OCI-LY7 (cell line): ENCODE results near the gene TNS2. TPM values are rescaled to one million over a fixed set of nuclear protein-coding genes. Genes with fewer than 3 reads are reported as not detected.
"Not testable (repeated sequence)": the region's sequence is repeated elsewhere in the genome, so short reads cannot be mapped to it uniquely, and the experiment has no call there.

Source experiments
- BruUV-seq: library from RNA; stranded (reverse); fragments of 400-500 nt; replicated peaks from 2 replicates; lab custom pipeline; 2021; lab: Mats Ljungman, UMichigan
- CTCF ChIA-PET: fragments of 300-600 bp; sonication (Branson Sonifier 250); formaldehyde crosslinking; loops from one replicate; lab custom pipeline; 2022; ENCODE audit warnings: antibody characterized with exemption; ENCODE audit not compliant: unreplicated experiment; lab: Charles Lee
- POLR2A ChIA-PET: fragments of 300-600 bp; sonication (Branson Sonifier 250); formaldehyde crosslinking; loops from one replicate; lab custom pipeline; 2022; ENCODE audit warnings: antibody characterized with exemption; lab: Charles Lee
- DNase-seq: peaks from one replicate; pipeline ENCODE4 v3.0.0-alpha.2; 2015; ENCODE audit warnings: low spot score
- H2AFZ ChIP-seq: fragments of 200-600 bp; sonication (generic), shearing (Covaris generic); 2 replicates; pipeline ENCODE4 v1.6.1; 2014; ENCODE audit warnings: mild to moderate bottlenecking, antibody characterized with exemption, low read length, moderate library complexity
- H3K27ac ChIP-seq: fragments of 200-600 bp; sonication (generic); 2 replicates; pipeline ENCODE4 v1.5.1; 2014; ENCODE audit warnings: mixed run types, low read depth, mild to moderate bottlenecking, moderate library complexity, low read length, inconsistent platforms; ENCODE audit not compliant: poor library complexity, severe bottlenecking
- H3K36me3 ChIP-seq: fragments of 200-600 bp; sonication (generic); 2 replicates; pipeline ENCODE4 v1.6.1; 2014; ENCODE audit warnings: mild to moderate bottlenecking, antibody characterized with exemption, low read length, moderate library complexity, mixed read lengths; ENCODE audit not compliant: insufficient read depth
- H3K4me1 ChIP-seq: fragments of 200-600 bp; sonication (generic); 2 replicates; pipeline ENCODE4 v1.5.1; 2014; ENCODE audit warnings: mild to moderate bottlenecking, low read length; ENCODE audit not compliant: insufficient read depth, poor library complexity, severe bottlenecking
- H3K4me2 ChIP-seq: fragments of 200-600 bp; sonication (generic); 2 replicates; pipeline ENCODE4 v1.6.1; 2014; ENCODE audit warnings: mild to moderate bottlenecking, low read length
- H3K4me3 ChIP-seq: fragments of 200-600 bp; sonication (generic); 2 replicates; pipeline ENCODE4 v1.5.1; 2014; ENCODE audit warnings: mild to moderate bottlenecking, low read depth, low read length; ENCODE audit not compliant: poor library complexity, severe bottlenecking
- H3K79me2 ChIP-seq: fragments of 200-600 bp; sonication (generic); 2 replicates; pipeline ENCODE4 v1.6.1; 2016; ENCODE audit warnings: low read depth, mild to moderate bottlenecking, low read length, moderate library complexity, mixed read lengths; ENCODE audit not compliant: insufficient read depth
- H3K9me2 ChIP-seq: fragments of 200-600 bp; sonication (generic); 2 replicates; pipeline ENCODE4 v1.6.1; 2016; ENCODE audit warnings: mild to moderate bottlenecking, low read length, mixed read lengths; ENCODE audit not compliant: insufficient read depth
- H3K9me3 ChIP-seq: fragments of 200-600 bp; sonication (generic); 2 replicates; pipeline ENCODE4 v1.6.1; 2014; ENCODE audit warnings: mild to moderate bottlenecking, mixed run types, low read length, mixed read lengths
- H4K20me1 ChIP-seq: fragments of 200-600 bp; sonication (generic); 2 replicates; pipeline ENCODE4 v1.6.1; 2014; ENCODE audit warnings: mild to moderate bottlenecking, antibody characterized with exemption, low read length, moderate library complexity, mixed read lengths; ENCODE audit not compliant: insufficient read depth
- EZH2phosphoT487 ChIP-seq: fragments of 200-600 bp; sonication (generic); IDR thresholded peaks from 2 replicates; pipeline ENCODE4 v1.6.1; 2018; ENCODE audit warnings: low read depth, borderline replicate concordance, mild to moderate bottlenecking, mixed run types, antibody characterized with exemption, low read length, moderate library complexity, mixed read lengths
- intact Hi-C: fragments of 100-400 bp; cut with micrococcal nuclease; formaldehyde crosslinking; loops from one replicate; pipeline ENCODE4 v1.10.0; 2022; ENCODE audit not compliant: unreplicated experiment
- total RNA-seq, 2 experiments: library from RNA; depleted of rRNA in 1 of 2; stranded (reverse); fragments of >200 nt in 1 of 2; shearing (Covaris generic) in 1 of 2; gene quantifications; 2 replicates each; pipeline ENCODE4 v1.2.3, GENCODE V29; 2014 to 2022
- TF ChIP-seq, protein P1 (sequence below): fragments of 200-600 bp; sonication (generic); conservative IDR thresholded peaks from 2 replicates; pipeline ENCODE4 v1.5.1; 2014; ENCODE audit warnings: mild to moderate bottlenecking, antibody characterized with exemption, low read length, moderate library complexity, mixed read lengths

Gene TNS2
- total RNA-seq, 2 experiments from 2014 or later, result 0.25 to 1.6 TPM

DNA sequence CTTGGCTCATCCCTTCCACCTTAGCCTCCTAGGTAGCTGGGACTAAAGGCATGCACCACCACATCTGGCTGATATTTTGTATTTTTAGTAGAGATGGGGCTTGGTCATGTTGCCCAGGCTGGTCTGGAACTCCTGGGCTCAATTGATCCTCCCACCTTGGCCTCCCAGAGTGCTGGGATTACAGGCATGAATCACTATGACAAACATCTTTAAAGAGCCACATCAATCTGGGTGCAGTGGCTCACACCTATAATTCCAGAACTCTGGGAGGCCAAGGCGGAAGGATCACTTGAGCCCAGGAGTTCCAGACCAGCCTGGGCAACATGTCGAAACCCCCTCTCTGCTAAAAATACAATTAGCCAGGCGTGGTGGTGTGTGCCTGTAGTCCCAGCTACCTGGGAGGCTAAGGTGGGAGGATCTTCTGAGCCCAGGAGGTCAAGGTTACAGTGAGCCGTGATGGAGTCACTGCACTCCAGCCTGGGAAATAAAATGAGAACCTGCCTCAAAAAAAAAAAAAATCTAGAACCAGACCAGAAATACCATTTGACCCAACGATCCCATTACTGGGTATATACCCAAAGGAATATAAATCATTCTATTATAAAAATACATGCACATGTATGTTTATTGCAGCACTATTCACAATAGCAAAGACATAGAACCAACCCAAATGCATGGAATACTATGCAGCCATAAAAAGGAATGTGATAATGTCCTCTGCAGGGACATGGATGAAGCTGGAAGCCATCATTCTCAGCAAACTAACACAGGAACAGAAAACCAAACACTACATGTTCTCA is 45.1 kb downstream of the TNS2 start:
- H3K4me2 ChIP-seq, H3K9me2 ChIP-seq, CTCF ChIA-PET, H3K79me2 ChIP-seq, DNase-seq, intact Hi-C loops, H3K27ac ChIP-seq, H3K4me3 ChIP-seq, H3K9me3 ChIP-seq, BruUV-seq, H3K36me3 ChIP-seq, H4K20me1 ChIP-seq, H2AFZ ChIP-seq: not testable (repeated sequence)
- POLR2A ChIA-PET, result interaction anchor here (0.7 kb wide), 1 partner anchor 16 kb away, joined by 3 read pairs; the partner anchor contains the start of gene SPRYD3
- H3K4me1 ChIP-seq, result peaks cover 16% of the 10 kb centered on the region

DNA sequence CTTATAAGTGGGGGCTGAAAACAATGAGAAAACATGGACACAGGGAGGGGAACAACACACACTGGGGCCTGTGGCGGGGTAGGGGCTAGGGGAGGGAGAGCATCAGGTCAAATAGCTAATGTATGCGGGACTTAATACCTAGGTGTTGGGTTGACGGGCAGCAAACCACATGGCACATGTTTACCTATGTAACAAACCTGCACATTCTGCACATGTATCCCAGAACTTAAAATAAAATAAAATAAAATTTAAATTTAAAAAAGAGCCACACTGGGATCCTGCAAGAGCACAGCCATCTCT is 45.7 kb downstream of the TNS2 start:
- DNase-seq, H3K9me3 ChIP-seq, intact Hi-C loops, H4K20me1 ChIP-seq, H3K4me3 ChIP-seq, H2AFZ ChIP-seq, H3K79me2 ChIP-seq, BruUV-seq, H3K9me2 ChIP-seq, H3K4me2 ChIP-seq, H3K27ac ChIP-seq, CTCF ChIA-PET, H3K36me3 ChIP-seq: not testable (repeated sequence)
- peaks cover 16% of the 10 kb centered on the region for H3K4me1 ChIP-seq
- POLR2A ChIA-PET, result interaction anchor here (0.7 kb wide), 1 partner anchor 16 kb away, joined by 3 read pairs; the partner anchor contains the start of gene SPRYD3

DNA sequence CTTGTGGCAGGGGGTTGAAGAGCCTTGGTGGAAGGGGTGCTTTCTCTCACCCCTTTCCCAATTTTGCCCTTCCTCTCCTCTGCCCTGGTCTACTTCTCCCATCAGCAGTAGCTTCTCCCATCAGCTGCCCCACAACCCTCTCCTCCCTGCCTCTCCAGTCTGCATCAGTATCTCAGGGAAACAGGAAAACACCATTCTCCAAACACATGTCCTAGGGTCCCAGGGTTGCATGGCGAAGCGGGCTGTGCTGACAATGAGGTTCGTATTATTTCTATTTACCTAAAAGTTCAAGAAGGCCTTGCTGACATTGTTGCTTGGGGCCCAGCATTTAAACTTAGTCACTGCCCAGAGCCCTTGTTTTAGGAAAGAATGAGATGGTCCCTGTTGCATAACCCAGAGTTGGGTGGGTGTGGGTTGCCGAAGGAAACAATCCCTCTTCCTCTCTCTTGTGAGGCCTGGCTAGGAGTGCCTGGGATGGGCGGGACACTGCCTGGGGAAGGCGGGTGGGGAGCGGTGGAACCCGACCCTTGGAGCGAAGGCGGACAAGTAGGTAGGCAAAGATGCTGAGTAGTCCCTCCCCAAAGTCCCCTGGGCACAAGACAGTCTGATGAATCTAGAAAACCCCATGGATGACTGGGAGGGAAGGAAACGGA is 46.4 kb downstream of the TNS2 start:
- H3K79me2 ChIP-seq, result no peaks in the 10 kb centered on the region
- intact Hi-C loops, result no loop called here
- no peaks in the 10 kb centered on the region for H3K36me3 ChIP-seq
- no peak overlapping the region for H3K27ac ChIP-seq
- no TSS peak for BruUV-seq
- no peaks in the 10 kb centered on the region for H3K9me2 ChIP-seq
- no peak for DNase-seq
- ChIA-PET CTCF (no interaction called here), POLR2A (interaction anchor here (0.7 kb wide), 1 partner anchor 17 kb away, joined by 3 read pairs; the partner anchor contains the start of gene SPRYD3)
- H3K4me2 ChIP-seq, result no peak overlapping the region
- H2AFZ ChIP-seq, result no peak overlapping the region
- TF ChIP-seq, protein P1, sequence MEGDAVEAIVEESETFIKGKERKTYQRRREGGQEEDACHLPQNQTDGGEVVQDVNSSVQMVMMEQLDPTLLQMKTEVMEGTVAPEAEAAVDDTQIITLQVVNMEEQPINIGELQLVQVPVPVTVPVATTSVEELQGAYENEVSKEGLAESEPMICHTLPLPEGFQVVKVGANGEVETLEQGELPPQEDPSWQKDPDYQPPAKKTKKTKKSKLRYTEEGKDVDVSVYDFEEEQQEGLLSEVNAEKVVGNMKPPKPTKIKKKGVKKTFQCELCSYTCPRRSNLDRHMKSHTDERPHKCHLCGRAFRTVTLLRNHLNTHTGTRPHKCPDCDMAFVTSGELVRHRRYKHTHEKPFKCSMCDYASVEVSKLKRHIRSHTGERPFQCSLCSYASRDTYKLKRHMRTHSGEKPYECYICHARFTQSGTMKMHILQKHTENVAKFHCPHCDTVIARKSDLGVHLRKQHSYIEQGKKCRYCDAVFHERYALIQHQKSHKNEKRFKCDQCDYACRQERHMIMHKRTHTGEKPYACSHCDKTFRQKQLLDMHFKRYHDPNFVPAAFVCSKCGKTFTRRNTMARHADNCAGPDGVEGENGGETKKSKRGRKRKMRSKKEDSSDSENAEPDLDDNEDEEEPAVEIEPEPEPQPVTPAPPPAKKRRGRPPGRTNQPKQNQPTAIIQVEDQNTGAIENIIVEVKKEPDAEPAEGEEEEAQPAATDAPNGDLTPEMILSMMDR, result no peak
- no peak for TF ChIP-seq EZH2phosphoT487
- H4K20me1 ChIP-seq, result no peaks in the 10 kb centered on the region
- H3K9me3 ChIP-seq, result no peaks in the 10 kb centered on the region
- no peak overlapping the region for H3K4me3 ChIP-seq
- peaks cover 16% of the 10 kb centered on the region for H3K4me1 ChIP-seq
